Spinal cord (tissue), 10 donors: ENCODE results near the gene CA14. TPM values are rescaled to one million over a fixed set of nuclear protein-coding genes. Genes with fewer than 3 reads are reported as not detected.
A peak's percentile ranks its signal among the peaks of the same experiment; 100 is the strongest.

ENCODE experiments used
- DNase-seq, 6 donors: peaks; one replicate each; pipeline versions ENCODE4 v3.0.0 to v3.0.0-alpha.2; 2013 to 2015; ENCODE audit warnings: low spot score in 6 of 6, low read depth in 4 of 6
- H3K27ac ChIP-seq: one replicate; pipeline ENCODE4 v1.5.1; 2013; ENCODE audit warnings: low read depth, low read length, control low read depth
- H3K27me3 ChIP-seq: one replicate; pipeline ENCODE4 v1.6.1; 2013; ENCODE audit warnings: low read length; ENCODE audit not compliant: control insufficient read depth, insufficient read depth
- H3K36me3 ChIP-seq: one replicate; pipeline ENCODE4 v1.6.1; 2013; ENCODE audit warnings: low read length; ENCODE audit not compliant: control insufficient read depth, insufficient read depth
- H3K4me1 ChIP-seq: one replicate; pipeline ENCODE4 v1.6.1; 2013; ENCODE audit warnings: low read length; ENCODE audit not compliant: control insufficient read depth, insufficient read depth
- H3K4me3 ChIP-seq: one replicate; pipeline ENCODE4 v1.5.1; 2013; ENCODE audit warnings: low read depth, low read length, control low read depth
- H3K9me3 ChIP-seq: one replicate; pipeline ENCODE4 v1.6.1; 2013; ENCODE audit warnings: low read length; ENCODE audit not compliant: control insufficient read depth, insufficient read depth
- WGBS: methylation state at CpG from one replicate; pipeline ENCODE4 v1.1.5; 2013; ENCODE audit warnings: missing lambda C conversion rate; ENCODE audit not compliant: insufficient coverage; 5-methylcytosine and 5-hydroxymethylcytosine counted together
- polyA plus RNA-seq, 2 donors: library from polyadenylated mRNA; unstranded; fragments of 120-200 nt; gene quantifications; one replicate each; pipeline ENCODE4 v1.2.1, GENCODE V29; 2013; ENCODE audit not compliant: insufficient read length in 2 of 2
- total RNA-seq, 2 donors: library from RNA; depleted of rRNA in 1 of 2; stranded (reverse); fragments of 120-200 nt in 1 of 2; fragments of >200 nt in 1 of 2; gene quantifications; one replicate each; pipeline versions ENCODE4 v1.2.3 to v1.2.4, GENCODE V29; 2013 to 2014
- donor health status: healthy.

The CA14 gene
- total and polyA plus RNA-seq, 4 donors, result 11.1 to 55.1 (median 37.6) TPM

- peak overlapping the region; percentile 17 for H3K4me3 ChIP-seq
- H3K9me3 ChIP-seq, result no peaks in the 10 kb centered on the region
- H3K27ac ChIP-seq, result peak overlapping the region; percentile 74
- peaks cover 13% of the 10 kb centered on the region for H3K36me3 ChIP-seq
- peak in 2 of 6 donors; percentile 61 to 70 for DNase-seq
- WGBS, result 16% methylated on average over 4 of the region's 4 CpGs
- H3K4me1 ChIP-seq, result peaks cover 51% of the 10 kb centered on the region
- H3K27me3 ChIP-seq, result no peaks in the 10 kb centered on the region
These were observed 1.6 kb downstream of the CA14 start for GRCh38 chr1:150259217-150259616.

GRCh38 chr1:150259758-150260669 lies 2.4 kb downstream of the CA14 start:
- peaks cover 17% of the 10 kb centered on the region for H3K36me3 ChIP-seq
- H3K9me3 ChIP-seq, result no peaks in the 10 kb centered on the region
- peaks cover 51% of the 10 kb centered on the region for H3K4me1 ChIP-seq
- no peaks in the 10 kb centered on the region for H3K27me3 ChIP-seq
- H3K27ac ChIP-seq, result peak overlapping the region; percentile 74
- 13% methylated on average over 4 of the region's 11 CpGs for WGBS
- peak overlapping the region; percentile 4 for H3K4me3 ChIP-seq
- peak in 1 of 6 donors; percentile 54 for DNase-seq

- H3K4me3 ChIP-seq, result no peak overlapping the region
- no peaks in the 10 kb centered on the region for H3K27me3 ChIP-seq
- no peak overlapping the region for H3K27ac ChIP-seq
- H3K4me1 ChIP-seq, result peaks cover 39% of the 10 kb centered on the region
- H3K9me3 ChIP-seq, result no peaks in the 10 kb centered on the region
- no peak for DNase-seq
- WGBS, result 87% methylated on average over 4 of the region's 6 CpGs
- peaks cover 29% of the 10 kb centered on the region for H3K36me3 ChIP-seq
These were observed 3.8 kb downstream of the CA14 start for GRCh38 chr1:150261367-150261766.

- DNase-seq, result no peak
- H3K4me3 ChIP-seq, result no peak overlapping the region
- 79% methylated on average over 2 of the region's 6 CpGs for WGBS
- peaks cover 33% of the 10 kb centered on the region for H3K4me1 ChIP-seq
- H3K9me3 ChIP-seq, result no peaks in the 10 kb centered on the region
- peaks cover 41% of the 10 kb centered on the region for H3K36me3 ChIP-seq
- no peaks in the 10 kb centered on the region for H3K27me3 ChIP-seq
- H3K27ac ChIP-seq, result no peak overlapping the region
These were observed 5.1 kb downstream of the CA14 start for GRCh38 chr1:150262388-150263320.

- Histone ChIP-seq H3K27ac (no peak overlapping the region), H3K27me3 (no peaks in the 10 kb centered on the region), H3K4me1 (peaks cover 32% of the 10 kb centered on the region), H3K4me3 (no peak overlapping the region), H3K9me3 (no peaks in the 10 kb centered on the region), H3K36me3 (peaks cover 44% of the 10 kb centered on the region)
- no CpG with 5 or more reads among the region's 6 CpGs for WGBS
- no peak for DNase-seq
These were observed 6.0 kb downstream of the CA14 start for GRCh38 chr1:150263549-150263948.

- 40% methylated on average over 5 of the region's 6 CpGs for WGBS
- H3K27me3 ChIP-seq, result no peaks in the 10 kb centered on the region
These were observed 10.3 kb downstream of the CA14 start for GRCh38 chr1:150267896-150268295.

GRCh38 chr1:150268340-150268704 lies 10.7 kb downstream of the CA14 start:
- WGBS, result 0% methylated on average over 19 of the region's 21 CpGs
- DNase-seq, result no peak

More at GRCh38 chr1:150267896-150268295, 10.3 kb downstream of the CA14 start:
- DNase-seq, result no peak
- Histone ChIP-seq H3K36me3 (peaks cover 39% of the 10 kb centered on the region), H3K4me3 (peak overlapping the region; percentile 100), H3K4me1 (peaks cover 19% of the 10 kb centered on the region), H3K27ac (peak overlapping the region; percentile 94), H3K9me3 (no peaks in the 10 kb centered on the region)

GRCh38 chr1:150268705-150269403 lies 11.3 kb downstream of the CA14 start, which contains the start of gene APH1A:
Gene APH1A (minus strand): TSS chr1:150269016. CDS start chr1:150268810, 206 bp downstream.
- H3K4me1 ChIP-seq, result peaks cover 19% of the 10 kb centered on the region
- no peaks in the 10 kb centered on the region for H3K9me3 ChIP-seq
- peak in 5 of 6 donors; percentile 91 to 99 (median 97) for DNase-seq
- peak within 1 kb of the TSS; percentile 94 for H3K27ac ChIP-seq
- H3K4me3 ChIP-seq, result peak within 1 kb of the TSS; percentile 100
- no peaks in the 10 kb centered on the region for H3K27me3 ChIP-seq
- WGBS, result 0% methylated on average over 48 of the region's 49 CpGs
- H3K36me3 ChIP-seq, result peaks cover 33% of the 10 kb centered on the region

More at GRCh38 chr1:150268340-150268704, 10.7 kb downstream of the CA14 start:
- Histone ChIP-seq H3K4me1 (peaks cover 19% of the 10 kb centered on the region), H3K4me3 (peak overlapping the region; percentile 100), H3K27me3 (no peaks in the 10 kb centered on the region), H3K9me3 (no peaks in the 10 kb centered on the region), H3K36me3 (peaks cover 35% of the 10 kb centered on the region), H3K27ac (peak overlapping the region; percentile 94)

- no CpG with 5 or more reads among the region's 10 CpGs for WGBS
- Histone ChIP-seq H3K36me3 (peaks cover 29% of the 10 kb centered on the region), H3K4me3 (peak overlapping the region; percentile 100), H3K9me3 (no peaks in the 10 kb centered on the region), H3K4me1 (peaks cover 19% of the 10 kb centered on the region), H3K27ac (peak overlapping the region; percentile 94), H3K27me3 (no peaks in the 10 kb centered on the region)
- no peak for DNase-seq
These were observed 11.9 kb downstream of the CA14 start for GRCh38 chr1:150269451-150269850.
